HG02884 (cell line): ENCODE results near the gene ZC2HC1C.
A peak's percentile ranks its signal among the peaks of the same experiment; 100 is the strongest.
"Not testable (repeated sequence)": the region's sequence is repeated elsewhere in the genome, so short reads cannot be mapped to it uniquely, and the experiment has no call there.

ENCODE experiments used
- ATAC-seq: cut with Tn5 transposase; IDR thresholded peaks from one replicate; pipeline ENCODE4 v1.9.1; 2021; ENCODE audit warnings: mild to moderate bottlenecking, moderate library complexity; ENCODE audit not compliant: unreplicated experiment

ZC2HC1C gene

GRCh38 chr14:75090353-75090752, 20.9 kb downstream of the ZC2HC1C start:
- ATAC-seq, result no peak

GRCh38 chr14:75091251-75091650, 21.8 kb downstream of the ZC2HC1C start:
- ATAC-seq, result no peak

- ATAC-seq, result no peak
These were observed 23.3 kb downstream of the ZC2HC1C start for GRCh38 chr14:75092698-75093097.

- no peak for ATAC-seq
These were observed 25.5 kb downstream of the ZC2HC1C start for GRCh38 chr14:75094896-75095295.

GRCh38 chr14:75095690-75096089, 26.2 kb downstream of the ZC2HC1C start:
- ATAC-seq, result no peak

GRCh38 chr14:75096959-75097358, 27.5 kb downstream of the ZC2HC1C start:
- no peak for ATAC-seq

GRCh38 chr14:75098212-75098611, 28.8 kb downstream of the ZC2HC1C start:
- ATAC-seq, result no peak

- ATAC-seq, result no peak
These were observed 29.2 kb downstream of the ZC2HC1C start for GRCh38 chr14:75098682-75099081.

GRCh38 chr14:75101491-75101890, 32.0 kb downstream of the ZC2HC1C start:
- ATAC-seq, result no peak

GRCh38 chr14:75107186-75107585, 37.7 kb downstream of the ZC2HC1C start:
- ATAC-seq, result no peak

- ATAC-seq, result no peak
These were observed 40.4 kb downstream of the ZC2HC1C start for GRCh38 chr14:75109877-75110276.

- no peak for ATAC-seq
These were observed 44.6 kb downstream of the ZC2HC1C start for GRCh38 chr14:75113932-75114539.

- no peak for ATAC-seq
These were observed 49.6 kb downstream of the ZC2HC1C start for GRCh38 chr14:75119056-75119455.

GRCh38 chr14:75120541-75121291, 51.3 kb downstream of the ZC2HC1C start:
- ATAC-seq, result no peak

GRCh38 chr14:75121552-75121951, 52.1 kb downstream of the ZC2HC1C start:
- no peak for ATAC-seq

- ATAC-seq, result no peak
These were observed 54.5 kb downstream of the ZC2HC1C start for GRCh38 chr14:75123991-75124390.

- ATAC-seq, result no peak
These were observed 56.2 kb downstream of the ZC2HC1C start for GRCh38 chr14:75125617-75126016.

- no peak for ATAC-seq
These were observed 56.7 kb downstream of the ZC2HC1C start for GRCh38 chr14:75126121-75126544.

GRCh38 chr14:75126679-75127473, 57.4 kb downstream of the ZC2HC1C start, which contains the start of gene NEK9:
Gene NEK9, minus strand, starts transcription at chr14:75127048. Its CDS starts 127 bp downstream, at chr14:75126921.
- ATAC-seq, result peak; percentile 86

- not testable (repeated sequence) for ATAC-seq
These were observed 58.0 kb downstream of the ZC2HC1C start for GRCh38 chr14:75127474-75127820.

GRCh38 chr14:75127903-75128595, 58.6 kb downstream of the ZC2HC1C start:
- ATAC-seq, result no peak
